SK-N-SH (cell line): ENCODE measurements around the gene HEG1. TPM values are rescaled to one million over a fixed set of nuclear protein-coding genes. Genes with fewer than 3 reads are reported as not detected.

Experiments used
- CTCF ChIA-PET: fragments of 300-600, 350-600 bp; formaldehyde crosslinking; extraction: SDS; loops from one replicate; lab custom pipeline; 2021; lab: Yijun Ruan, JAX
- POLR2A ChIA-PET: fragments of 350-600 bp; sonication (Branson Sonifier 250); formaldehyde crosslinking; extraction: SDS; loops from one replicate; lab custom pipeline; 2020; ENCODE audit warnings: antibody characterized with exemption, inconsistent platforms; lab: Yijun Ruan, JAX
- DNase-seq: peaks from one replicate; pipeline ENCODE4 v3.0.0; 2012
- H2AFZ ChIP-seq: fragments of 200-600 bp; sonication (generic); 2 replicates; pipeline ENCODE4 v1.8.1; 2016; ENCODE audit warnings: antibody characterized with exemption, mild to moderate bottlenecking, low read depth
- H3F3A ChIP-seq: fragments of 200-600 bp; sonication (generic); replicated peaks from 2 replicates; pipeline ENCODE3; 2016; ENCODE audit warnings: antibody characterized with exemption, mild to moderate bottlenecking; ENCODE audit not compliant: insufficient read depth
- H3K27ac ChIP-seq, 2 experiments: fragments of 200-500 bp in 1 of 2; fragments of 200-600 bp in 1 of 2; sonication (Bioruptor generic) in 1 of 2; sonication (generic), shearing (Covaris generic) in 1 of 2; 2 replicates each; pipeline versions ENCODE4 v1.5.1 to v1.6.1; 2014 to 2016; ENCODE audit warnings: low read depth in 2 of 2, inconsistent platforms in 1 of 2, low read length in 1 of 2, mild to moderate bottlenecking in 1 of 2, mixed read lengths in 1 of 2
- H3K27me3 ChIP-seq: fragments of 200-600 bp; sonication (generic), shearing (Covaris generic); 2 replicates; pipeline ENCODE4 v1.6.1; 2016; ENCODE audit warnings: mixed run types; ENCODE audit not compliant: insufficient read depth
- H3K36me3 ChIP-seq, 2 experiments: fragments of 200-500 bp in 1 of 2; fragments of 200-600 bp in 1 of 2; sonication (Bioruptor generic) in 1 of 2; sonication (generic) in 1 of 2; replicated peaks in 1 of 2; 2 replicates each; pipeline versions ENCODE3 to v1.5.1; 2014 to 2016; ENCODE audit warnings: low read length in 1 of 2, mild to moderate bottlenecking in 1 of 2; ENCODE audit not compliant: insufficient read depth in 2 of 2, control insufficient read depth in 1 of 2
- H3K4me1 ChIP-seq, 2 experiments: fragments of 200-500 bp in 1 of 2; fragments of 200-600 bp in 1 of 2; sonication (Bioruptor generic) in 1 of 2; sonication (generic), shearing (Covaris generic) in 1 of 2; 2 replicates each; pipeline versions ENCODE4 v1.5.1 to v1.6.1; 2014 to 2016; ENCODE audit warnings: low read depth in 1 of 2, low read length in 1 of 2, mixed run types in 1 of 2; ENCODE audit not compliant: insufficient read depth in 2 of 2, control insufficient read depth in 1 of 2
- H3K4me2 ChIP-seq: fragments of 200-600 bp; sonication (generic), shearing (Covaris generic); 2 replicates; pipeline ENCODE4 v1.6.1; 2017; ENCODE audit warnings: mixed run types
- H3K4me3 ChIP-seq, 2 experiments: fragments of 200-500 bp in 1 of 2; fragments of 200-600 bp in 1 of 2; sonication (Bioruptor generic) in 1 of 2; sonication (generic), shearing (Covaris generic) in 1 of 2; 2 replicates each; pipeline versions ENCODE4 v1.5.1 to v1.8.1; 2014 to 2016; ENCODE audit warnings: low read depth in 2 of 2, inconsistent platforms in 1 of 2, low read length in 1 of 2, mild to moderate bottlenecking in 1 of 2, mixed read lengths in 1 of 2, moderate library complexity in 1 of 2
- H3K79me2 ChIP-seq: fragments of 200-600 bp; sonication (generic); 2 replicates; pipeline ENCODE4 v1.8.1; 2017; ENCODE audit warnings: mild to moderate bottlenecking; ENCODE audit not compliant: insufficient read depth
- H3K9ac ChIP-seq: fragments of 200-600 bp; sonication (generic); 2 replicates; pipeline ENCODE4 v1.6.1; 2017; ENCODE audit warnings: mixed run types
- H3K9me2 ChIP-seq: fragments of 200-600 bp; sonication (generic); 2 replicates; pipeline ENCODE4 v1.6.1; 2017; ENCODE audit warnings: mixed run types
- H3K9me3 ChIP-seq: fragments of 200-600 bp; sonication (generic); 2 replicates; pipeline ENCODE4 v1.6.1; 2017; ENCODE audit warnings: mixed run types, mild to moderate bottlenecking, moderate library complexity
- H4K20me1 ChIP-seq: fragments of 200-600 bp; sonication (generic); 2 replicates; pipeline ENCODE4 v1.6.1; 2017; ENCODE audit warnings: mild to moderate bottlenecking, mixed run types; ENCODE audit not compliant: insufficient read depth
- CTCF ChIP-seq: fragments of 200-600 bp; sonication (generic); IDR thresholded peaks from 2 replicates; pipeline ENCODE4 v1.6.1; 2017; ENCODE audit warnings: antibody characterized with exemption, mild to moderate bottlenecking, moderate library complexity
- ELF1 ChIP-seq: IDR thresholded peaks from 2 replicates; pipeline ENCODE4 v1.4.0; 2012
- EP300 ChIP-seq, 2 experiments: IDR thresholded peaks; 2 replicates each; pipeline versions ENCODE4 v1.4.0 to v1.6.1; 2012; ENCODE audit warnings: borderline replicate concordance in 1 of 2, low read depth in 1 of 2, low read length in 1 of 2
- EZH2phosphoT487 ChIP-seq: fragments of 200-600 bp; sonication (generic); IDR thresholded peaks from 2 replicates; pipeline ENCODE4 v1.6.1; 2017; ENCODE audit warnings: low read depth, mixed run types, mild to moderate bottlenecking, antibody characterized with exemption, moderate library complexity, borderline replicate concordance
- FOSL2 ChIP-seq: IDR thresholded peaks from 2 replicates; pipeline ENCODE4 v1.4.0; 2012; ENCODE audit warnings: low read depth, mild to moderate bottlenecking, moderate library complexity, borderline replicate concordance
- FOXJ3 ChIP-seq: sonication (generic); formaldehyde crosslinking; IDR thresholded peaks from 2 replicates; pipeline ENCODE4 v1.5.1; 2020; ENCODE audit warnings: mild to moderate bottlenecking, missing genetic modification reagents
- GABPA ChIP-seq: IDR thresholded peaks from 2 replicates; pipeline ENCODE4 v1.4.0; 2012; ENCODE audit warnings: low read depth, mild to moderate bottlenecking
- GATA2 ChIP-seq: sonication (generic); formaldehyde crosslinking; IDR thresholded peaks from 2 replicates; pipeline ENCODE4 v1.5.0; 2020; ENCODE audit warnings: mild to moderate bottlenecking, missing genetic modification reagents
- JUND ChIP-seq: IDR thresholded peaks from 2 replicates; pipeline ENCODE4 v1.4.0; 2012
- MEF2A ChIP-seq: IDR thresholded peaks from 2 replicates; pipeline ENCODE4 v1.4.0; 2012; ENCODE audit warnings: low read depth, borderline replicate concordance
- NRF1 ChIP-seq: IDR thresholded peaks from 2 replicates; pipeline ENCODE4 v1.6.1; 2012; ENCODE audit warnings: low read depth, mild to moderate bottlenecking, low read length
- PBX3 ChIP-seq: IDR thresholded peaks from 2 replicates; pipeline ENCODE4; 2012
- RAD21 ChIP-seq: IDR thresholded peaks from 2 replicates; pipeline ENCODE4 v1.6.1; 2012; ENCODE audit warnings: mild to moderate bottlenecking, low read length
- RXRA ChIP-seq: IDR thresholded peaks from 2 replicates; pipeline ENCODE4 v1.4.0; 2012; ENCODE audit warnings: low read depth, mild to moderate bottlenecking, borderline replicate concordance
- SMC3 ChIP-seq: IDR thresholded peaks from 2 replicates; pipeline ENCODE4 v1.6.1; 2012; ENCODE audit warnings: low read depth, low read length, improper control_type of control experiment
- TAF1 ChIP-seq: IDR thresholded peaks from 2 replicates; pipeline ENCODE4 v1.6.1; 2012; ENCODE audit warnings: low read depth, mild to moderate bottlenecking, low read length, moderate library complexity, borderline replicate concordance
- TCF12 ChIP-seq: IDR thresholded peaks from 2 replicates; pipeline ENCODE4 v1.4.0; 2012
- ZBTB33 ChIP-seq: IDR thresholded peaks from 2 replicates; pipeline ENCODE4 v1.4.0; 2012; ENCODE audit warnings: low read depth, borderline replicate concordance
- WGBS: methylation state at CpG from one replicate; pipeline ENCODE4 v1.1.6; 2017; ENCODE audit warnings: low lambda C conversion rate; 5-methylcytosine and 5-hydroxymethylcytosine counted together
- polyA plus RNA-seq, 3 experiments: library from polyadenylated mRNA; depleted of rRNA; stranded (reverse); fragments of >200 nt; gene quantifications; 2 replicates each; pipeline ENCODE4 v1.2.3, GENCODE V29; 2012
- TF ChIP-seq, protein P1 (sequence below): fragments of 150-350 bp; IDR thresholded peaks from 2 replicates; pipeline ENCODE4 v1.6.1; 2017; ENCODE audit warnings: antibody characterized with exemption, low read length, low read depth, borderline replicate concordance
- TF ChIP-seq, protein P2 (sequence below): IDR thresholded peaks from 2 replicates; pipeline ENCODE4 v1.6.1; 2012; ENCODE audit warnings: mild to moderate bottlenecking, low read depth, low read length, moderate library complexity

Gene HEG1
- polyA plus RNA-seq, 1 of the 3 experiments (the other 2 are of a cell fraction) = 27.7 TPM

DNA sequence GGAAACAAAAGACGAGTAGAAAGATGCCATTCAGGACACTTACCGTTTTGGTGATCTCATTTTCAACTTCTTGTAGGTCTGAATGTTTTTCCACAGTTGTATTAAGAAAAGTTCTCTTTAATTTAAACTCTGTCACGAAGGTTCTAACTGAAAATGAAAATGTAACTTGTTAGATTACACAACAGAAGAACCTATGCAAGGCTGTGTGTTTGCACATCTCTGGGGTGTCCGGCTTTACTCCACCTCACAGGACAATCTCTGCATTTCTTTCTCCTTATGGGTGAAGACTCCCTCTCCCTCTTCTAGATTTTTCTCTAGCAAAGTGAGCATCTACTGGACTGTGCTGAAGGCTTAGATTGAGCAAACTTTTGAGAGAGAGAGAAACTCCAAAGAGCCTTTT is 50.6 kb downstream of the HEG1 start:
- no peaks in the 10 kb centered on the region for H3K9me2 ChIP-seq
- H3K36me3 ChIP-seq = peaks cover 75 to 82% of the 10 kb centered on the region in 2 experiments
- WGBS = 92% methylated on average over 4 of the region's 4 CpGs
- H3K79me2 ChIP-seq = no peaks in the 10 kb centered on the region
- H4K20me1 ChIP-seq = no peaks in the 10 kb centered on the region
- H3K4me2 ChIP-seq = no peak overlapping the region
- ChIA-PET CTCF (interaction anchor here (0.9 to 3.1 kb wide), 3 partner anchors 10 to 433 kb away, joined by 3 to 19 read pairs (median 6); no protein-coding TSS in a partner anchor), POLR2A (no interaction called here)
- no peaks in the 10 kb centered on the region for H3K9me3 ChIP-seq
- H3K27ac ChIP-seq = no peak overlapping the region
- no peaks in the 10 kb centered on the region for H3F3A ChIP-seq
- DNase-seq = no peak
- no peak overlapping the region for H3K9ac ChIP-seq
- no peaks in the 10 kb centered on the region for H3K27me3 ChIP-seq
- TF ChIP-seq FOXJ3 (no peak), EZH2phosphoT487 (no peak), NRF1 (no peak), EP300 (IDR thresholded peaks at IDR 0.05; ENCODE audit: borderline replicate concordance in 1 of 2, low read depth in 1 of 2, low read length in 1 of 2) (no peak), RXRA (no peak), RAD21 (no peak), ZBTB33 (no peak), CTCF (no peak), GABPA (no peak), TAF1 (no peak), FOSL2 (no peak), PBX3 (no peak), ELF1 (no peak), MEF2A (no peak), GATA2 (CRISPR knock-in tag) (no peak), JUND (no peak), TCF12 (no peak), SMC3 (no peak)
- TF ChIP-seq, protein P1, sequence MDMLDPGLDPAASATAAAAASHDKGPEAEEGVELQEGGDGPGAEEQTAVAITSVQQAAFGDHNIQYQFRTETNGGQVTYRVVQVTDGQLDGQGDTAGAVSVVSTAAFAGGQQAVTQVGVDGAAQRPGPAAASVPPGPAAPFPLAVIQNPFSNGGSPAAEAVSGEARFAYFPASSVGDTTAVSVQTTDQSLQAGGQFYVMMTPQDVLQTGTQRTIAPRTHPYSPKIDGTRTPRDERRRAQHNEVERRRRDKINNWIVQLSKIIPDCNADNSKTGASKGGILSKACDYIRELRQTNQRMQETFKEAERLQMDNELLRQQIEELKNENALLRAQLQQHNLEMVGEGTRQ = no peak
- TF ChIP-seq, protein P2, sequence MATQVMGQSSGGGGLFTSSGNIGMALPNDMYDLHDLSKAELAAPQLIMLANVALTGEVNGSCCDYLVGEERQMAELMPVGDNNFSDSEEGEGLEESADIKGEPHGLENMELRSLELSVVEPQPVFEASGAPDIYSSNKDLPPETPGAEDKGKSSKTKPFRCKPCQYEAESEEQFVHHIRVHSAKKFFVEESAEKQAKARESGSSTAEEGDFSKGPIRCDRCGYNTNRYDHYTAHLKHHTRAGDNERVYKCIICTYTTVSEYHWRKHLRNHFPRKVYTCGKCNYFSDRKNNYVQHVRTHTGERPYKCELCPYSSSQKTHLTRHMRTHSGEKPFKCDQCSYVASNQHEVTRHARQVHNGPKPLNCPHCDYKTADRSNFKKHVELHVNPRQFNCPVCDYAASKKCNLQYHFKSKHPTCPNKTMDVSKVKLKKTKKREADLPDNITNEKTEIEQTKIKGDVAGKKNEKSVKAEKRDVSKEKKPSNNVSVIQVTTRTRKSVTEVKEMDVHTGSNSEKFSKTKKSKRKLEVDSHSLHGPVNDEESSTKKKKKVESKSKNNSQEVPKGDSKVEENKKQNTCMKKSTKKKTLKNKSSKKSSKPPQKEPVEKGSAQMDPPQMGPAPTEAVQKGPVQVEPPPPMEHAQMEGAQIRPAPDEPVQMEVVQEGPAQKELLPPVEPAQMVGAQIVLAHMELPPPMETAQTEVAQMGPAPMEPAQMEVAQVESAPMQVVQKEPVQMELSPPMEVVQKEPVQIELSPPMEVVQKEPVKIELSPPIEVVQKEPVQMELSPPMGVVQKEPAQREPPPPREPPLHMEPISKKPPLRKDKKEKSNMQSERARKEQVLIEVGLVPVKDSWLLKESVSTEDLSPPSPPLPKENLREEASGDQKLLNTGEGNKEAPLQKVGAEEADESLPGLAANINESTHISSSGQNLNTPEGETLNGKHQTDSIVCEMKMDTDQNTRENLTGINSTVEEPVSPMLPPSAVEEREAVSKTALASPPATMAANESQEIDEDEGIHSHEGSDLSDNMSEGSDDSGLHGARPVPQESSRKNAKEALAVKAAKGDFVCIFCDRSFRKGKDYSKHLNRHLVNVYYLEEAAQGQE = no peak
- H3K4me1 ChIP-seq = peaks cover 0 to 13% of the 10 kb centered on the region in 2 experiments; a peak in 1 of 4 replicates
- no peak overlapping the region for H3K4me3 ChIP-seq
- no peak overlapping the region for H2AFZ ChIP-seq
